K562 (cell line): ENCODE results near the gene GJA5. TPM values are rescaled to one million over a fixed set of nuclear protein-coding genes. Genes with fewer than 3 reads are reported as not detected.

Experiments used
- ATAC-seq: fragments of 200-7000 bp; cut with Tn5 transposase; 3 replicates; pipeline ENCODE4 v1.9.1; 2020; ENCODE audit warnings: moderate library complexity
- BruUV-seq: library from RNA; stranded (reverse); fragments of 400-500 nt; replicated peaks from 2 replicates; lab custom pipeline; 2021; lab: Mats Ljungman, UMichigan
- CTCF ChIA-PET: fragments of 300-600 bp; formaldehyde crosslinking; extraction: SDS; loops from one replicate; lab custom pipeline; 2021; ENCODE audit warnings: low intra/inter-chr PET ratio; lab: Yijun Ruan, JAX
- POLR2A ChIA-PET: fragments of 300-600, 350-650 bp; sonication (Branson Sonifier 250); formaldehyde crosslinking; extraction: SDS; loops from one replicate; lab custom pipeline; 2021; ENCODE audit warnings: antibody characterized with exemption, inconsistent platforms; lab: Yijun Ruan, JAX
- DNase-seq, 4 experiments: peaks; one replicate each; pipeline versions ENCODE4 v3.0.0 to v3.0.0-alpha.2; 2011 to 2018; ENCODE audit warnings: low spot score in 3 of 4, mixed read lengths in 3 of 4; ENCODE audit errors: extremely low read depth in 1 of 4
- FAIRE-seq: peaks from 2 replicates; lab custom pipeline; 2011; peaks lifted over from hg19 to GRCh38; lab: Jason Lieb, UNC
- H2AFZ ChIP-seq: 2 replicates; pipeline ENCODE4 v1.6.0; 2011; ENCODE audit warnings: low read depth, low read length, control low read depth, inconsistent platforms
- H3K27ac ChIP-seq: fragments of 200-600 bp; 3 replicates; pipeline ENCODE4 v1.8.0; 2011; ENCODE audit warnings: low read depth, mild to moderate bottlenecking, control low read depth, inconsistent platforms, low read length, moderate library complexity, mixed read lengths; ENCODE audit errors: extremely low read depth
- H3K27me3 ChIP-seq, 2 experiments: fragments of 300-600 bp in 1 of 2; 2 replicates in 1 of 2; 3 replicates in 1 of 2; pipeline versions ENCODE4 v1.6.0 to v1.8.0; 2011; ENCODE audit warnings: inconsistent platforms in 2 of 2, low read length in 2 of 2, mild to moderate bottlenecking in 1 of 2, mixed read lengths in 1 of 2, moderate library complexity in 1 of 2; ENCODE audit not compliant: control insufficient read depth in 2 of 2, insufficient read depth in 2 of 2
- H3K36me3 ChIP-seq: fragments of 300-600 bp; 3 replicates; pipeline ENCODE4 v1.8.0; 2011; ENCODE audit warnings: mild to moderate bottlenecking, low read length, inconsistent platforms; ENCODE audit not compliant: control insufficient read depth, insufficient read depth
- H3K4me1 ChIP-seq, 2 experiments: fragments of 200-600 bp in 1 of 2; replicated peaks in 1 of 2; 2 replicates in 1 of 2; 3 replicates in 1 of 2; pipeline versions ENCODE4 v1.5.1 to v1.8.0; 2011; ENCODE audit warnings: inconsistent platforms in 2 of 2, low read length in 2 of 2, mild to moderate bottlenecking in 1 of 2, mixed read lengths in 1 of 2, moderate library complexity in 1 of 2; ENCODE audit not compliant: control insufficient read depth in 2 of 2, insufficient read depth in 2 of 2
- H3K4me2 ChIP-seq: 2 replicates; pipeline ENCODE4 v1.6.1; 2011; ENCODE audit warnings: low read length, control low read depth, inconsistent platforms, mixed read lengths; ENCODE audit not compliant: insufficient read depth
- H3K4me3 ChIP-seq: fragments of 200-600 bp; sonication (generic), shearing (Covaris generic); 2 replicates; pipeline ENCODE4 v1.5.1; 2016; ENCODE audit warnings: control low read depth, inconsistent platforms
- H3K79me2 ChIP-seq: fragments of 200-600 bp; 3 replicates; pipeline ENCODE4 v1.8.0; 2011; ENCODE audit warnings: low read length, inconsistent platforms; ENCODE audit not compliant: control insufficient read depth, insufficient read depth
- H3K9ac ChIP-seq, 2 experiments: 2 replicates each; pipeline versions ENCODE4 v1.6.0 to v1.6.1; 2011; ENCODE audit warnings: low read depth in 2 of 2, low read length in 2 of 2, control low read depth in 1 of 2, inconsistent platforms in 1 of 2, mild to moderate bottlenecking in 1 of 2, mixed read lengths in 1 of 2; ENCODE audit not compliant: insufficient read depth in 1 of 2
- H3K9me1 ChIP-seq: one replicate; pipeline ENCODE4 v1.6.0; 2011; ENCODE audit warnings: inconsistent platforms, mild to moderate bottlenecking, low read length, moderate library complexity; ENCODE audit not compliant: control insufficient read depth, insufficient read depth
- H3K9me3 ChIP-seq: replicated peaks from 2 replicates; pipeline ENCODE4 v1.5.1; 2011; ENCODE audit warnings: low read depth, low read length, inconsistent platforms; ENCODE audit not compliant: control insufficient read depth, insufficient read depth
- H4K20me1 ChIP-seq: replicated peaks from 2 replicates; pipeline ENCODE4 v1.6.1; 2011; ENCODE audit warnings: low read length, inconsistent platforms, mixed read lengths; ENCODE audit not compliant: control insufficient read depth, insufficient read depth
- BDP1 ChIP-seq: IDR thresholded peaks from 3 replicates; pipeline ENCODE4 v1.6.1; 2011; ENCODE audit not compliant: insufficient read length, insufficient read depth
- CCNT2 ChIP-seq: IDR thresholded peaks from 2 replicates; pipeline ENCODE4 v1.6.1; 2011; ENCODE audit warnings: borderline replicate concordance, low read depth, mild to moderate bottlenecking, moderate library complexity, mixed read lengths, low read length; ENCODE audit not compliant: insufficient read length; ENCODE audit errors: extremely low read depth
- ESRRB ChIP-seq: fragments of 250-450 bp; sonication (Bioruptor Pico); IDR thresholded peaks from 2 replicates; pipeline ENCODE4 v1.5.0; 2020; ENCODE audit warnings: mild to moderate bottlenecking, moderate library complexity, borderline replicate concordance
- FOS ChIP-seq: IDR thresholded peaks from 3 replicates; pipeline ENCODE4 v1.6.1; 2011; ENCODE audit not compliant: insufficient read length; ENCODE audit errors: extremely low read depth
- FOXP1 ChIP-seq: sonication (generic); formaldehyde crosslinking; IDR thresholded peaks from 2 replicates; pipeline ENCODE4 v1.8.0; 2022; ENCODE audit warnings: mild to moderate bottlenecking, missing genetic modification reagents
- HEY1 ChIP-seq: fragments of 250-450 bp; sonication (Bioruptor Pico); IDR thresholded peaks from 2 replicates; pipeline ENCODE4 v1.5.0; 2020; ENCODE audit warnings: mild to moderate bottlenecking, moderate library complexity, borderline replicate concordance
- HMG20A ChIP-seq: fragments of 450-650 bp; formaldehyde crosslinking; conservative IDR thresholded peaks from 2 replicates; pipeline ENCODE4 v1.4.0; 2020; ENCODE audit warnings: mild to moderate bottlenecking, mixed read lengths
- ZNF239 ChIP-seq: fragments of 250-450 bp; sonication (Bioruptor Pico); IDR thresholded peaks from 2 replicates; pipeline ENCODE4 v1.4.0; 2020; ENCODE audit warnings: mild to moderate bottlenecking
- ZNF24 ChIP-seq: fragments of 450-650 bp; IDR thresholded peaks from 2 replicates; pipeline ENCODE4 v1.6.1; 2016
- ZNF589 ChIP-seq: fragments of 200-800 bp; sonication (Bioruptor generic); IDR thresholded peaks from 2 replicates; pipeline ENCODE4 v1.6.1; 2016; ENCODE audit warnings: low read depth, missing genetic modification characterization, missing compliant biosample characterization
- WGBS: fragments of 100-300 bp; shearing (Covaris generic); methylation state at CpG from one replicate; pipeline ENCODE4 v1.1.6; 2016; ENCODE audit warnings: low coverage, mixed read lengths; ENCODE audit not compliant: insufficient coverage; ENCODE audit errors: missing lambda C conversion rate; 5-methylcytosine and 5-hydroxymethylcytosine counted together
- in situ Hi-C: fragments of 300-500 bp; cut with MboI; formaldehyde crosslinking; loops from 4 replicates; pipeline ENCODE4 v1.15.0; 2018; ENCODE audit warnings: inconsistent platforms, mixed read lengths
- intact Hi-C: fragments of 100-400 bp; cut with micrococcal nuclease; formaldehyde crosslinking; loops from 2 replicates; pipeline ENCODE4 v1.14.2; 2022
- polyA plus RNA-seq, 8 experiments: library from polyadenylated mRNA; depleted of rRNA in 4 of 8; stranded (reverse) in 5 of 8; unstranded in 3 of 8; fragments of >200 nt; fragmentation: Nextera tagmentation in 2 of 8; fragmentation: Illumina TruSeq in 1 of 8; extraction: Ambion mirVana in 2 of 8; extraction: Trizol in 1 of 8; gene quantifications; 2 replicates each; pipeline versions ENCODE4 v1.2.1 to v1.2.3, GENCODE V29; 2011 to 2014; ENCODE audit warnings: inconsistent platforms in 1 of 8, missing spikeins in 1 of 8
- total RNA-seq, 7 experiments: library from RNA; depleted of rRNA in 6 of 7; stranded (reverse); fragments of >200 nt in 6 of 7; fragmentation: Illumina TruSeq in 2 of 7; extraction: Trizol in 2 of 7; gene quantifications; 2 replicates each; pipeline versions ENCODE4 v1.2.1 to v1.2.3, GENCODE V29; 2011 to 2021; ENCODE audit warnings: low replicate concordance in 1 of 7
- TF ChIP-seq, protein P1 (sequence below): fragments of 450-650 bp; formaldehyde crosslinking; IDR thresholded peaks from 2 replicates; pipeline ENCODE4 v1.4.0; 2020; ENCODE audit warnings: mild to moderate bottlenecking, moderate library complexity
- TF ChIP-seq, protein P2 (sequence below): fragments of 250-450 bp; sonication (Bioruptor Pico); IDR thresholded peaks from 2 replicates; pipeline ENCODE4 v1.5.1; 2021; ENCODE audit warnings: mild to moderate bottlenecking
- TF ChIP-seq, protein P3 (sequence below): fragments of 250-450 bp; sonication (Bioruptor Pico); IDR thresholded peaks from 2 replicates; pipeline ENCODE4 v1.5.0; 2022; ENCODE audit warnings: mild to moderate bottlenecking

The GJA5 gene
- total and polyA plus RNA-seq, 9 of the 15 experiments (the other 6 are each of a cell fraction or from before 2014, with no cell fraction given), result 0.07 TPM; not detected in 7

DNA sequence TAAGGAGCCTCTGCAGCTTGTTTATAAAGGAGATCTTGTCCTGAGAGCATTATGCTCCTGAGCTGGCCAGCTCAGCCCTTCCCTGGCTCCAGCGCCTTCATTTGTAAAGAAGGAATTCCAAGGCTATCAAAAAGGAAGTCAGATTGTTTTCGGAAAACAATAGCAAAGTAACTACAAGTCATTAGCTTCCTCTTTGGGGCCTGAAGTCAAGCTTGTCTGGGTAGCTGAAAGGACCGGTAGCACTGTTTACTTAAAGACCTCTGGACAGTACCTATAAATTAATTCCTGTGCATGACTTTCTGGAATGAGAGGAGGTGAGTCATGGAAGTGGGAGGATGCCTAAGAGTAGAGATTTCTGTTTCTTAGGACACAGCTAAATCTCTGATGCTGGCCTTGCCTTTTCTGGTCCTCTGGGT lies 20.7 kb upstream of the GJA5 start:
- peaks cover 0 to 5% of the 10 kb centered on the region in 2 experiments; a peak in 3 of 5 replicates for H3K27me3 ChIP-seq
- no peaks in the 10 kb centered on the region for H4K20me1 ChIP-seq
- FAIRE-seq, result no peak
- no peaks in the 10 kb centered on the region for H3K9me3 ChIP-seq
- no peak overlapping the region for H2AFZ ChIP-seq
- H3K4me1 ChIP-seq, result no peaks in the 10 kb centered on the region
- no peaks in the 10 kb centered on the region for H3K9me1 ChIP-seq
- H3K4me2 ChIP-seq, result no peak overlapping the region
- no peaks in the 10 kb centered on the region for H3K36me3 ChIP-seq
- intact Hi-C loops, result no loop called here
- H3K9ac ChIP-seq, result no peak overlapping the region
- TF ChIP-seq HEY1 (CRISPR knock-in tag) (no peak), BDP1 (no peak), FOS (no peak), ZNF239 (CRISPR knock-in tag) (no peak), ZNF24 (no peak), CCNT2 (no peak), HMG20A (CRISPR knock-in tag) (no peak), ESRRB (CRISPR knock-in tag) (no peak), ZNF589 (CRISPR knock-in tag) (no peak), FOXP1 (no peak)
- TF ChIP-seq, protein P1, sequence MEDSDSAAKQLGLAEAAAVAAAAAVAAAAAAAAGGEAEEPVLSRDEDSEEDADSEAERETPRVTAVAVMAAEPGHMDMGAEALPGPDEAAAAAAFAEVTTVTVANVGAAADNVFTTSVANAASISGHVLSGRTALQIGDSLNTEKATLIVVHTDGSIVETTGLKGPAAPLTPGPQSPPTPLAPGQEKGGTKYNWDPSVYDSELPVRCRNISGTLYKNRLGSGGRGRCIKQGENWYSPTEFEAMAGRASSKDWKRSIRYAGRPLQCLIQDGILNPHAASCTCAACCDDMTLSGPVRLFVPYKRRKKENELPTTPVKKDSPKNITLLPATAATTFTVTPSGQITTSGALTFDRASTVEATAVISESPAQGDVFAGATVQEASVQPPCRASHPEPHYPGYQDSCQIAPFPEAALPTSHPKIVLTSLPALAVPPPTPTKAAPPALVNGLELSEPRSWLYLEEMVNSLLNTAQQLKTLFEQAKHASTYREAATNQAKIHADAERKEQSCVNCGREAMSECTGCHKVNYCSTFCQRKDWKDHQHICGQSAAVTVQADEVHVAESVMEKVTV (CRISPR knock-in tag), result no peak
- TF ChIP-seq, protein P2, sequence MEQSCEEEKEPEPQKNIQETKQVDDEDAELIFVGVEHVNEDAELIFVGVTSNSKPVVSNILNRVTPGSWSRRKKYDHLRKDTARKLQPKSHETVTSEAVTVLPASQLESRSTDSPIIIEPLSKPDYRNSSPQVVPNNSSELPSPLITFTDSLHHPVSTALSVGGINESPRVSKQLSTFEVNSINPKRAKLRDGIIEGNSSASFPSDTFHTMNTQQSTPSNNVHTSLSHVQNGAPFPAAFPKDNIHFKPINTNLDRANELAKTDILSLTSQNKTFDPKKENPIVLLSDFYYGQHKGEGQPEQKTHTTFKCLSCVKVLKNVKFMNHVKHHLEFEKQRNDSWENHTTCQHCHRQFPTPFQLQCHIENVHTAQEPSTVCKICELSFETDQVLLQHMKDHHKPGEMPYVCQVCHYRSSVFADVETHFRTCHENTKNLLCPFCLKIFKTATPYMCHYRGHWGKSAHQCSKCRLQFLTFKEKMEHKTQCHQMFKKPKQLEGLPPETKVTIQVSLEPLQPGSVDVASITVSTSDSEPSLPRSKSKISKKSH (CRISPR knock-in tag), result no peak
- TF ChIP-seq, protein P3, sequence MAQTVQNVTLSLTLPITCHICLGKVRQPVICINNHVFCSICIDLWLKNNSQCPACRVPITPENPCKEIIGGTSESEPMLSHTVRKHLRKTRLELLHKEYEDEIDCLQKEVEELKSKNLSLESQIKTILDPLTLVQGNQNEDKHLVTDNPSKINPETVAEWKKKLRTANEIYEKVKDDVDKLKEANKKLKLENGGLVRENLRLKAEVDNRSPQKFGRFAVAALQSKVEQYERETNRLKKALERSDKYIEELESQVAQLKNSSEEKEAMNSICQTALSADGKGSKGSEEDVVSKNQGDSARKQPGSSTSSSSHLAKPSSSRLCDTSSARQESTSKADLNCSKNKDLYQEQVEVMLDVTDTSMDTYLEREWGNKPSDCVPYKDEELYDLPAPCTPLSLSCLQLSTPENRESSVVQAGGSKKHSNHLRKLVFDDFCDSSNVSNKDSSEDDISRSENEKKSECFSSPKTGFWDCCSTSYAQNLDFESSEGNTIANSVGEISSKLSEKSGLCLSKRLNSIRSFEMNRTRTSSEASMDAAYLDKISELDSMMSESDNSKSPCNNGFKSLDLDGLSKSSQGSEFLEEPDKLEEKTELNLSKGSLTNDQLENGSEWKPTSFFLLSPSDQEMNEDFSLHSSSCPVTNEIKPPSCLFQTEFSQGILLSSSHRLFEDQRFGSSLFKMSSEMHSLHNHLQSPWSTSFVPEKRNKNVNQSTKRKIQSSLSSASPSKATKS (CRISPR knock-in tag), result no peak
- TF ChIP-seq, all 486 proteins: peak for 0
- H3K4me3 ChIP-seq, result no peak overlapping the region
- no peak overlapping the region for H3K27ac ChIP-seq
- 0% methylated on average over 3 of the region's 3 CpGs for WGBS
- ATAC-seq (no peak), DNase-seq (no peak)
- ChIA-PET POLR2A (interaction anchor here (1.2 to 1.5 kb wide), 2 partner anchors 13 to 16 kb away, joined by 3 read pairs; no protein-coding TSS in a partner anchor), CTCF (no interaction called here)
- in situ Hi-C loops, result no loop called here
- H3K79me2 ChIP-seq, result no peaks in the 10 kb centered on the region
- no TSS peak for BruUV-seq
